GF-D8 (cell line): ENCODE data around the gene FAU.

ENCODE experiments used
- DNase-seq: peaks from one replicate; lab custom pipeline; 2025; lab: John Stamatoyannopoulos, UW

The FAU gene

GRCh38 chr11:65135633-65136145 lies 13.8 kb upstream of the FAU start:
- DNase-seq = no peak

DNA sequence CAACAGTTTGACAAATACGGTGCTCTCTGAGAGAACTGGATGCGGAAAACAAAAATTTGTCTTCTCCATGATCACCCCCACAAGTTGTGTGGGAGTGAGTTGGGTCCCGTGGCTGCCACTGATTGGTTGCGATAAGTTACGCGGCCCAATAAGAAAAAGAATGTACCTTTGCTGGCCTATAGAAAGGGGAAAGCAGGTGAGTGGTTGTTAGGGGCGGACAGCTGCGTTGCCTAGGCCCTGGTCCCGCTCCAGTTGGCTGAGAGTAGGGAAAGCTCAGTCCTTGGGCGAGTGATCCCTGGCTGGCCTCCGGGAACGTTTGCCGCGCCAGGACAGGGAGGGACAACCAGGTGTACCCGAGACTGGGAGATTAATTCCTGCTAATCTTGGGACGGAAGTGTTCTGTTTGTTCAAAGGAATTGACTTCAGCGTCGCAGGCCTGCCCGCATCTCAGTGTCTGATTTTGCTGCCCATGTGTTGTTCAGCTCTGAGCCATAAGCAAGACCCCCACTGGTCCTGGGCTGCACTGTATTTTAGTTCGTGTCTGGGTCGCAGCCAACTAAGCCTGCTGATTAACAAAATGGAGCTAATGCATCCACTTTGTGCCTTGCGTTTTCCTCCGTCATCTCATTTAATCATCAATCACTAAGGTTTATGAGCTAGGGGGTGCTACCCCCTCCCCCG lies 13.2 kb upstream of the FAU start:
- DNase-seq = peak; percentile 91

GRCh38 chr11:65134240-65134951 lies 12.5 kb upstream of the FAU start, which contains the start of gene SYVN1:
TSS of gene SYVN1 (minus strand) at chr11:65134519. CDS start at chr11:65133601, 918 bp downstream.
- peak; percentile 83 for DNase-seq

GRCh38 chr11:65133724-65134123 lies 11.8 kb upstream of the FAU start:
- DNase-seq = no peak

DNA sequence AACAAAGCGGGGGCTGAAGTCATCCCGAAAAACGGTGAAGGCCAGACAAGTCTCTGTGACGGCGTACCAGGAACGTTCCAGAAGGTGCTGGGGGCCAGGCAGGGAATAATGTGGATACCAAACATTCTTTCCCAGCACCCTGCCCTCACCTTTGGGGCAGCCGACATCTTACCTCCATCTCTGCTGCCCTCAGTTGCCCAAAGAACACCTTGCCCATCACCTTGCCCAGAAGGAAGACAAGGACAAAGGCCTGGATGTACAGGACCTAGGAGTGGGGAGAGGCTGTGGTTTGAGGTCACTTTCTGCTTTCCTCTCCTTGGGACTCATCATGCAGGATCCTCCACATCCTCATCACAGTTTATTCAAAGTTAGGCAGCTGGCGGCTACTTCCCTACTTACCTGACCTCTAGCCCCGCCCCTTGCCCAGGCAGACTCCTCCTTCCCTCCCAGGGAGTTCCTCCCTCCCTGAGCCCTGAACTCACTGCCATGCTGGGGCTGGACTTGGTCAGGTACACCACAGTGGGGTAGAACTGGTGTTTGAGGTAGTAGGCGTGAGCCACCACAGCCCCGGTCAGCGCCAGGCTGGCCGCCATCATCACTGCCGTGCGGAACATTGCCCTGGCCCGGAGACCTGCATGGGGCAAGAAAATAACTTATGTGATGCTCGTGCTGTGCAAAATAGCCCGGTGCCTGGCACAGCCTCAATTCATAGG lies 11.2 kb upstream of the FAU start:
- DNase-seq = no peak

DNA sequence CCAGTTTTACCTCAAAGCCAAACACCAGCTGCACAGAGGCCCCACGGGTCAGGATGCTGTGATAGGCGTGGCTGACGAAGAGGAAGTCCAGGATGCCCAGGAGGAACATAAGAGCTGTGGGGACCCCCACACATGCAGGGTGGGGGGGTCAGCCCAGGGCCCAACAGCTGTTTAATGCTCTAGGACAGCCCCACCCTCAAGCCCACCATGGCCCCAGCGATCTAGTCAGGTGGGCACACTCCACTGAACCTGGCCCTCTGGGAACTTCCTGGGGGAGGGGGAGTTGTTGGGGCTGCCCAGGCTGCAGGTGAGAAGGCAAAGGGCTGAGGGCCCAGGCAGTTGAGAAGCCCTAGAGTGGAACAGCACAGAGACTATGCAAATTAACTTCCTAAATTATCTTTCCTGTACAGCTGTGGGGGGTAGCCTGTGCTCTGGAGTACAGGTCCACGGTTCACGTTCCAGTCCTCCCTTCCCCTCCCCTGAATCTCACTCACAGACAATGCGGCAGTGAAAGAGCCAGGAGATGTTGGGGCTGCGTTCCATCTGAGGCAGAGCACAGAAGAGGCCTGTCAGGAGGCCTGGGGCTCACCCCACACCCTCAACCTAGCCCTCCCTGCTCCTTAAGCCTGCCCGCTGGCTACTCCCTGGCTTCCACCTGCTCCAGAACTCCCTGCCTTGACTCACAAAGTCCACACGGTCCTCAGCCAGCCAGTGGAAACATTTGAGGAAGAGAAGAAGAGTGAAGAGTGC lies 10.5 kb upstream of the FAU start:
- DNase-seq = no peak

DNA sequence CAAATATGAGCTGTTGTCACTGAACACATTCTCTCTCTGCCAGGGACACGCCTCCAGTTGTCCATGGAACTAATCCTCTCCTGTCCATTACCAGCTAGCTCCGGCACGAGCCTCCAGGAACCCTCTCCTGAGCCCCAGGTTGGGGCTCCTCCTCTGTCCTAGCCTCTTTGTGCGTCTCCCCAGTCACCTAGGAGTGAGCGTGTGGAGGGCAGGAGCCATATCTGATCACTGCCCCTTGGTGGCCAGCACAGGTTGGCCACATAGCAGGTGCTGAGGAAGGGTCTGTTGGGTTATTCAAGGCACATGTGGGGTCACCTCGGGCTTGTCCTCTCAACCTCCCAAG lies 9.9 kb upstream of the FAU start:
- no peak for DNase-seq

DNA sequence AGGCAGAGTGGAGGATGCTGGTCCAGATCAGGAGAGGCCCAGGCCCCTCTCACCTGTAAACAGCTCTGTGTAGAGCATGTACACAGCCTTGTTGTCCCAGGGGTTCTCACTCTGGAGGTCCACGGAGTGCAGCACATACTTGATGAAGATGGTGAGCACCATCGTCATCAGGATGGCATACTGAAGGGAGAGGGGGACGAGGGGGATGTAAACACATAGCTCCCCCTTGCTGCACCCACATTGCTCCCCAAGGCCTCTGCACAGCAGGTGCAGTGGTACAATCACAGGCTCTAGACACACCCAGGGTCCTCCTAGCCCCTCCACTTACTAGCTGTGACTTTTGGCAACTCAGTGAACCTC lies 9.5 kb upstream of the FAU start:
- DNase-seq = no peak

DNA sequence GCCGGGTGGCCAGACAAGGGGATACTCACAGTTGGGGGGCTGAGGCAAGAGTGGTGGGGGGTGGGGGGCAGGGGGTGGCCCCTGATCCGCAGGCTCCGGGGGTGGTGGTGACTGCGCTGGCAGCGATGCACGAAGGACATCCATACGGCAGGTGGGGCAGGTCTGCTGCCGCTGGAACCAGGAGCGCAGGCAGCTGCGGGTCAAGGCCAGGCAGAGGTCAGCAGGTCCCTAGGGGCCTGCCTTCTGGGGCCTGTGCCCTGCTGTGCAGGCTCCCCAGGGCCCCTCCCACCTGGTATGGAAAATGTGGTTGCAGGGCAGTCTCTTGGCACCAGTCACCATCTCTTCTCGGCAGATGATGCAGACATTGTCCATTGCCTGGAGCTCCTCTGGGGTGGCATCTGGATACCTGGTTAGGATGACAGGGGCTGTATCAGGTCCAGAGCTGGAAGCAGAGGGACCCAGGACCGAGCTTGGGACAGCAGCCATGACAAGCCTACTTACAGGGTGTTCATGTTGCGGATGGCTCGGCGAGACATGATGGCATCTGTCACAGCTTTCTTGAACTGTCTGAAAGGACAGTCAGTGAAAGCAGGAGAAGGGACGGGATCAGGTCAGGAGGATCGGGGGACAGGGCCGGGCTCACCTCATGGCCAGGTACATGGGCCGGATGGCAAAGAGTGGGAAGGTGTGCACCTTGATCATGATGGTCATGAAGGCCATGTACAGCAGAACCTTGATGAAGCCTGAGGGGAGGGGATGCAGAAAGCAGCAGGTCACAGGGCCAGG lies 8.9 kb upstream of the FAU start:
- DNase-seq = no peak

GRCh38 chr11:65129649-65130441 lies 7.9 kb upstream of the FAU start:
- DNase-seq = no peak

- DNase-seq = no peak
These were observed 6.5 kb upstream of the FAU start for GRCh38 chr11:65128182-65129145.

DNA sequence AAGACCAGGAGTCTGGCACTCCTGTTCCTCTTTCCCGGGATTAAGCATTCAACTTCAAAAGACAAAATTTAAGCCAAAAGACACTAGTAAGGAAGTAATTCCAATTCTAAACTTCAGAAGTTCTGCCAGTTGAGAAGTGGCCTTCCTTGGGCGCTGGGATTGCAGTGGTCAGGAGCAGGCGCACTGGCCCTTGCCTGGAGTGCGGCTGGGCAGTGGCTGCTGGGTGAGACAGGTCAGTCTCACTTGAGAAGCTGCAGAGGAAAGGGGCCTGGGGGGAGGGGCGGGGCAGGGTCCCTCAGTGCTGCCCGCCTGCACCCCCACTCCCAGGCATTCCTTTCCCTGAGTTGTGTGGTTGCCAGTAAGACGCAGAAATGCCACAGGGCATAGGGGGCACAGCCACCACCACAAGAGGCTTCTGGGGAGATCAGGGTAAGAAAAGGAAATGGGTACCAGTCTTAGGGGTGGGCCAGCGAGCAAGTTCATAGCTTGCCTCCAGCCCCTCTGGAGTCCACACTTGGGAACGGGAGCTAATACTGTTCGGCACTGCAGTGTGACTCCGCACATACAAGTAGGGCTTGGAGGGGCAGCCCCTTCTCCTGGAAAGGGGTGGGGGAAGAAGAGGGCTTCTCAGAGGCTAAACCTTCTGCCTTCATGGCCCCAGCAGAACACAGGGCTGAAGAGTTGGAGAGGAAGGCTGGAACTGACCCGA lies 5.7 kb upstream of the FAU start:
- no peak for DNase-seq

- no peak for DNase-seq
These were observed 4.8 kb upstream of the FAU start for GRCh38 chr11:65126624-65127274.

- DNase-seq = no peak
These were observed 3.5 kb upstream of the FAU start for GRCh38 chr11:65125197-65126056.

DNA sequence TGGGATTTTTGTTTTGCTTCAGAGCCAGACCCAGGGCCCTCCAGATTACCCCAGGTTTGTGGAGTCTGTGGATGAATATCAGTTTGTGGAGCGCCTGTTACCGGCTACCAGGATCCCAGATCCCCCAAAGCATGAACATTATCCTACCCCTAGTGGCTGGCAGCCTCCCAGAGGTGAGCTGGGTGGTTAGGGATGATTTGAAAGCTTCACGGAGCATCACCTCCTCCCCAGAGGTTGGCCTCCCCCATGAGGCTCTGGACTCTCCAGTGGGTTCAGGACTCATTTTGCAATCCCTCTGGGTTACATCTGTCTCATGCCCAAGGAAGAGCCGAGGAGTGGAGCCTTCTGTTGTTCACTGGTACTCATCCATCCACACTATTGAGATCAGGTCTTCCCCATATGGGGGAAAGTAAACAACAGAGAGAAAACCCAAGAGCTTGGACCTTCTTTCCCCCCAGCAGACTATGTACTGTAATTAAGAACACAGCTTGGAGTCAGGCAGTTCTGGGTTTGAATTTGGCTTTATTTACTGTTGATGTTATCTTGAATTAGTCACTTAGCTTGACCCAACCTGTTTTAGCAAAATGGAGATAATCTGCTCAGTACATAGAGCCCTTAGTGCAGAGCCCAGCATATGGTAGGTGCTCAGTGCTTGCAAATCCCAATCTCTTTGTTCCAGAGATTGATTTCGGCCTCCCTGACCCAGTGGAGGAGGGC lies 2.7 kb upstream of the FAU start:
- no peak for DNase-seq

GRCh38 chr11:65121447-65121864 lies 478 bp downstream of the FAU start:
- DNase-seq = no peak

DNA sequence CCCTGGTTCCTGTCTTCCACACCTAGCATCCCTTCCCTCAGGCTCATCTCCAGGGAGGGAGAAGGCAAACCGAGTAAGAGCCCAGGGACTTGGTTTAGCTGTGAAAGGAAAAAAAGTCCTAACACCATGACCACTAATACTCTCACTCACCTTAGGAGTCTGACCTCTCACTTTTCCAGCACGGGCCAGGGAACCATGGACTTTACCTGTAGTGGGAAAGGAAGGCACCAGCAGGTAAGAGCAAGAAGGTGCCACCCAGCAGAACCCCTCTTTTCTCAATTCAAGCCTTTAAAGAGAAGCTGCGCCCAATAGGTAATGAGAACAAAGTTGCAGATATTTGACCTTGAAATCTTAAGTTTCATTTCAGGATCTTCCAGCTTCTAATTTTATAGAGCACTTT lies 1.1 kb downstream of the FAU start:
- no peak for DNase-seq
